GM21515 (cell line): ENCODE data around the gene CACNA1B.
"Not testable (repeated sequence)": the region's sequence is repeated elsewhere in the genome, so short reads cannot be mapped to it uniquely, and the experiment has no call there.

ENCODE experiments used
- ATAC-seq: cut with Tn5 transposase; IDR thresholded peaks from one replicate; pipeline ENCODE4 v1.9.1; 2021; ENCODE audit not compliant: unreplicated experiment

Gene CACNA1B

GRCh38 chr9:138069731-138070456 is 192.3 kb downstream of the CACNA1B start:
- ATAC-seq = no peak

GRCh38 chr9:138070815-138071214 is 193.2 kb downstream of the CACNA1B start:
- no peak for ATAC-seq

GRCh38 chr9:138071292-138071691 is 193.7 kb downstream of the CACNA1B start:
- no peak for ATAC-seq

- ATAC-seq = no peak
These were observed 194.1 kb downstream of the CACNA1B start for GRCh38 chr9:138071731-138072130.

GRCh38 chr9:138072161-138072842 is 194.7 kb downstream of the CACNA1B start:
- ATAC-seq = no peak

GRCh38 chr9:138072897-138073296 is 195.3 kb downstream of the CACNA1B start:
- no peak for ATAC-seq

- ATAC-seq = no peak
These were observed 195.8 kb downstream of the CACNA1B start for GRCh38 chr9:138073408-138073807.

- no peak for ATAC-seq
These were observed 196.2 kb downstream of the CACNA1B start for GRCh38 chr9:138073808-138074207.

GRCh38 chr9:138074516-138074915 is 196.9 kb downstream of the CACNA1B start:
- ATAC-seq = no peak

- no peak for ATAC-seq
These were observed 197.9 kb downstream of the CACNA1B start for GRCh38 chr9:138075496-138075895.

- no peak for ATAC-seq
These were observed 198.5 kb downstream of the CACNA1B start for GRCh38 chr9:138075961-138076649.

- ATAC-seq = no peak
These were observed 199.0 kb downstream of the CACNA1B start for GRCh38 chr9:138076650-138077009.

GRCh38 chr9:138077126-138077525 is 199.5 kb downstream of the CACNA1B start:
- no peak for ATAC-seq

- no peak for ATAC-seq
These were observed 200.4 kb downstream of the CACNA1B start for GRCh38 chr9:138077898-138078540.

GRCh38 chr9:138078846-138079245 is 201.3 kb downstream of the CACNA1B start:
- no peak for ATAC-seq

- ATAC-seq = no peak
These were observed 203.4 kb downstream of the CACNA1B start for GRCh38 chr9:138080979-138081378.

GRCh38 chr9:138082918-138083636 is 205.5 kb downstream of the CACNA1B start:
- ATAC-seq = no peak

GRCh38 chr9:138083873-138084272 is 206.3 kb downstream of the CACNA1B start:
- no peak for ATAC-seq

GRCh38 chr9:138085568-138085967 is 208.0 kb downstream of the CACNA1B start:
- no peak for ATAC-seq

- ATAC-seq = not testable (repeated sequence)
These were observed 214.5 kb downstream of the CACNA1B start for GRCh38 chr9:138092057-138092456.

GRCh38 chr9:138094028-138094427 is 216.4 kb downstream of the CACNA1B start:
- ATAC-seq = no peak
